Dedifferentiated amniotic fluid mesenchymal stem cell (primary cell): ENCODE results near the gene ZNF175.

Source experiments
- DNase-seq: peaks from one replicate; pipeline ENCODE4 v3.0.0-alpha.2; 2016; ENCODE audit errors: extremely low spot score

ZNF175 gene

GRCh38 chr19:51549533-51550324, 21.4 kb upstream of the ZNF175 start:
- no peak for DNase-seq

GRCh38 chr19:51550848-51551672, 20.0 kb upstream of the ZNF175 start:
- DNase-seq, result no peak

- DNase-seq, result no peak
These were observed 19.2 kb upstream of the ZNF175 start for GRCh38 chr19:51551673-51552432.

- DNase-seq, result no peak
These were observed 18.5 kb upstream of the ZNF175 start for GRCh38 chr19:51552608-51552995.

- peak; percentile 28 for DNase-seq
These were observed 17.9 kb upstream of the ZNF175 start for GRCh38 chr19:51552996-51553725.

- no peak for DNase-seq
These were observed 11.8 kb upstream of the ZNF175 start for GRCh38 chr19:51559240-51559639.

- no peak for DNase-seq
These were observed 10.7 kb upstream of the ZNF175 start for GRCh38 chr19:51560339-51560738.

GRCh38 chr19:51564791-51565190, 6.3 kb upstream of the ZNF175 start:
- DNase-seq, result no peak

- no peak for DNase-seq
These were observed 5.5 kb upstream of the ZNF175 start for GRCh38 chr19:51565583-51565982.

- no peak for DNase-seq
These were observed 4.5 kb upstream of the ZNF175 start for GRCh38 chr19:51566489-51567100.

GRCh38 chr19:51567583-51567982, 3.5 kb upstream of the ZNF175 start:
- no peak for DNase-seq

- DNase-seq, result no peak
These were observed 2.6 kb upstream of the ZNF175 start for GRCh38 chr19:51568456-51568855.

GRCh38 chr19:51571599-51571998, 516 bp downstream of the ZNF175 start:
- DNase-seq, result no peak

GRCh38 chr19:51572410-51572809, 1.3 kb downstream of the ZNF175 start:
- DNase-seq, result no peak

- DNase-seq, result no peak
These were observed 1.8 kb downstream of the ZNF175 start for GRCh38 chr19:51572908-51573307.

GRCh38 chr19:51573331-51573730, 2.2 kb downstream of the ZNF175 start:
- DNase-seq, result no peak

- DNase-seq, result no peak
These were observed 5.8 kb downstream of the ZNF175 start for GRCh38 chr19:51576850-51577249.

- no peak for DNase-seq
These were observed 15.1 kb downstream of the ZNF175 start for GRCh38 chr19:51586103-51586728.

- no peak for DNase-seq
These were observed 15.7 kb downstream of the ZNF175 start for GRCh38 chr19:51586799-51587198.

GRCh38 chr19:51587264-51588191, 16.4 kb downstream of the ZNF175 start:
- no peak for DNase-seq
